GM12878 (cell line): ENCODE data around the gene SORCS1. TPM values are rescaled to one million over a fixed set of nuclear protein-coding genes. Genes with fewer than 3 reads are reported as not detected.

ENCODE experiments used
- ATAC-seq: fragments of 200-7000 bp; cut with Tn5 transposase; 3 replicates; pipeline ENCODE4 v1.9.1; 2020; ENCODE audit warnings: mild to moderate bottlenecking, moderate library complexity
- BruUV-seq: library from RNA; stranded (reverse); fragments of 400-500 nt; replicated peaks from 2 replicates; lab custom pipeline; 2021; lab: Mats Ljungman, UMichigan
- CTCF ChIA-PET: fragments of 300-600 bp; sonication (Branson Sonifier 250); formaldehyde crosslinking; extraction: SDS; loops from one replicate; lab custom pipeline; 2021; ENCODE audit warnings: inconsistent platforms; lab: Yijun Ruan, JAX
- POLR2A ChIA-PET: fragments of 350-600 bp; formaldehyde crosslinking; extraction: SDS; loops from one replicate; lab custom pipeline; 2021; ENCODE audit warnings: inconsistent platforms; lab: Charles Lee
- RAD21 ChIA-PET: fragments of 300-600 bp; sonication (Branson Sonifier 250); formaldehyde crosslinking; loops from one replicate; lab custom pipeline; 2023; ENCODE audit warnings: antibody characterized with exemption; ENCODE audit not compliant: unreplicated experiment; lab: Charles Lee
- SMC1A ChIA-PET: fragments of 300-600 bp; sonication (Branson Sonifier 250); formaldehyde crosslinking; loops from one replicate; lab custom pipeline; 2023; ENCODE audit not compliant: unreplicated experiment, uncharacterized antibody; lab: Charles Lee
- DNase-seq: peaks from one replicate; pipeline ENCODE4 v3.0.0-alpha.2; 2011; ENCODE audit warnings: low read depth, low spot score
- FAIRE-seq: peaks from 3 replicates; lab custom pipeline; 2011; peaks lifted over from hg19 to GRCh38; lab: Jason Lieb, UNC
- H2AFZ ChIP-seq: 2 replicates; pipeline ENCODE4 v1.6.0; 2011; ENCODE audit warnings: low read depth, low read length, control low read depth; ENCODE audit not compliant: control insufficient read depth
- H3K27ac ChIP-seq: 2 replicates; pipeline ENCODE4 v1.5.1; 2011; ENCODE audit warnings: control low read depth; ENCODE audit not compliant: control insufficient read depth, insufficient read depth
- H3K27me3 ChIP-seq, 2 experiments: replicated peaks in 1 of 2; 2 replicates each; pipeline versions ENCODE4 v1.6.0 to v1.6.1; 2011; ENCODE audit warnings: low read length in 1 of 2; ENCODE audit not compliant: control insufficient read depth in 2 of 2, insufficient read depth in 2 of 2
- H3K36me3 ChIP-seq, 2 experiments: 2 replicates each; pipeline ENCODE4 v1.5.1; 2011; ENCODE audit warnings: low read length in 1 of 2; ENCODE audit not compliant: control insufficient read depth in 2 of 2, insufficient read depth in 2 of 2
- H3K4me1 ChIP-seq: 2 replicates; pipeline ENCODE4 v1.6.1; 2011; ENCODE audit warnings: mild to moderate bottlenecking, low read length, moderate library complexity, mixed read lengths; ENCODE audit not compliant: control insufficient read depth, insufficient read depth
- H3K4me2 ChIP-seq: 2 replicates; pipeline ENCODE4 v1.6.0; 2011; ENCODE audit warnings: control low read depth; ENCODE audit not compliant: control insufficient read depth, insufficient read depth
- H3K4me3 ChIP-seq: fragments of 200-600 bp; sonication (generic); 2 replicates; pipeline ENCODE4 v1.5.1; 2016
- H3K79me2 ChIP-seq: 2 replicates; pipeline ENCODE4 v1.6.0; 2011; ENCODE audit warnings: low read length; ENCODE audit not compliant: control insufficient read depth, insufficient read depth
- H3K9ac ChIP-seq: 2 replicates; pipeline ENCODE4 v1.8.0; 2011; ENCODE audit warnings: low read length, control low read depth, mixed read lengths; ENCODE audit not compliant: control insufficient read depth, insufficient read depth
- H3K9me3 ChIP-seq: replicated peaks from 3 replicates; pipeline ENCODE4 v1.5.1; 2011; ENCODE audit warnings: mild to moderate bottlenecking, low read length; ENCODE audit not compliant: control insufficient read depth, insufficient read depth
- H4K20me1 ChIP-seq: 2 replicates; pipeline ENCODE4 v1.6.0; 2011; ENCODE audit not compliant: control insufficient read depth, insufficient read depth
- IKZF2 ChIP-seq, 2 experiments: fragments of 450-650 bp; IDR thresholded peaks; 2 replicates each; pipeline ENCODE4 v1.6.1; 2017; ENCODE audit warnings: mild to moderate bottlenecking in 2 of 2, moderate library complexity in 2 of 2
- MEF2A ChIP-seq: IDR thresholded peaks from 2 replicates; pipeline ENCODE4 v1.6.1; 2011; ENCODE audit warnings: low read depth, mild to moderate bottlenecking, low read length, moderate library complexity; ENCODE audit not compliant: insufficient read depth
- MTA3 ChIP-seq: IDR thresholded peaks from 2 replicates; pipeline ENCODE4 v1.6.1; 2012; ENCODE audit warnings: low read length, inconsistent platforms, borderline replicate concordance
- NBN ChIP-seq: fragments of 450-650 bp; IDR thresholded peaks from 2 replicates; pipeline ENCODE4 v1.6.1; 2016
- SMARCA5 ChIP-seq: fragments of 450-650 bp; IDR thresholded peaks from 2 replicates; pipeline ENCODE4 v1.6.1; 2017; ENCODE audit warnings: mild to moderate bottlenecking
- SUZ12 ChIP-seq: fragments of 200-600 bp; sonication (generic); IDR thresholded peaks from one replicate; pipeline ENCODE4 v1.6.1; 2018; ENCODE audit warnings: antibody characterized with exemption, mild to moderate bottlenecking; ENCODE audit not compliant: unreplicated experiment
- in situ Hi-C: fragments of 300-500 bp; cut with MboI; formaldehyde crosslinking; loops from 9 replicates; pipeline ENCODE4 v1.14.3; 2018; ENCODE audit warnings: mixed read lengths
- intact Hi-C: fragments of 100-400 bp; cut with micrococcal nuclease; formaldehyde crosslinking; loops from one replicate; pipeline ENCODE4 v1.14.2; 2022; ENCODE audit not compliant: unreplicated experiment
- polyA plus RNA-seq, 11 experiments: library from polyadenylated mRNA; depleted of rRNA in 4 of 11; unstranded in 6 of 11; stranded (reverse) in 5 of 11; fragments of >200 nt; fragmentation: Nextera tagmentation in 4 of 11; fragmentation: Illumina TruSeq in 1 of 11; extraction: Ambion mirVana in 4 of 11; extraction: Trizol in 1 of 11; gene quantifications; 1 replicate in 1 of 11; 2 replicates in 10 of 11; pipeline versions ENCODE4 v1.2.1 to v1.2.3, GENCODE V29; 2011 to 2016; ENCODE audit warnings: inconsistent platforms in 2 of 11, missing spikeins in 2 of 11, low read depth in 1 of 11
- total RNA-seq, 4 experiments: library from RNA; depleted of rRNA in 3 of 4; stranded (reverse); fragments of >200 nt in 3 of 4; fragmentation: Illumina TruSeq in 1 of 4; extraction: Trizol in 1 of 4; gene quantifications; 2 replicates each; pipeline versions ENCODE4 v1.2.1 to v1.2.3, GENCODE V29; 2013 to 2021
- TF ChIP-seq, protein P1 (sequence below): IDR thresholded peaks from 2 replicates; pipeline ENCODE4 v1.6.1; 2011; ENCODE audit warnings: borderline replicate concordance, low read depth, mild to moderate bottlenecking, moderate library complexity, low read length; ENCODE audit not compliant: insufficient read depth, poor library complexity, severe bottlenecking
- TF ChIP-seq, protein P2 (sequence below): IDR thresholded peaks from 2 replicates; pipeline ENCODE4 v1.6.1; 2012; ENCODE audit warnings: low read depth, low read length, improper control_type of control experiment
- TF ChIP-seq, protein P3 (sequence below): IDR thresholded peaks from 2 replicates; pipeline ENCODE4 v1.6.1; 2012; ENCODE audit warnings: low read depth, low read length, improper control_type of control experiment

The SORCS1 gene
- total and polyA plus RNA-seq, 10 of the 15 experiments (the other 5 are each of a cell fraction or from before 2014, with no cell fraction given) = 0.02 to 9.6 (median 0.06) TPM; not detected in 3

DNA sequence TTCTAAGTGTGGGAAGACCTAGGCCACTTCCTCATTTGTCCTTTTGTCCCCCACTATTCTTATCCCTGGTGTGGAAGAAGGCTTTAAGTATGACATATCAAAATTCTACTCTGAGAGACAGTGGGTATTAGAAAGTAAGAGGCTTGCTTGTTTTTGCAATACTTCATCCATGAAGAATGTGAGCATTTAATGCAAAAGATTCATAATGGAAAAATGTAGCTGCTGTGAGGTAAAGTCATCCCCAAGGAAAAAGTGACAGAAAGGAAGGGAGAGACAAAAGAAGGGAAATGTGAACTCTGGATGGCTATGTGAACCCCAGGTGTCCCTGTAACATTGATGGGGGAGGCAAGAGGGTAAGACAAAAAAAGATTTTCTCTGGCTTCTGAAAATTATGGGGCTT, 607.5 kb downstream of the SORCS1 start:
- Histone ChIP-seq H3K27me3 (no peaks in the 10 kb centered on the region), H3K9ac (no peak overlapping the region), H3K9me3 (no peaks in the 10 kb centered on the region), H3K27ac (no peak overlapping the region), H3K4me1 (no peaks in the 10 kb centered on the region), H3K79me2 (no peaks in the 10 kb centered on the region), H4K20me1 (no peaks in the 10 kb centered on the region), H3K36me3 (no peaks in the 10 kb centered on the region), H3K4me3 (no peak overlapping the region), H2AFZ (no peak overlapping the region), H3K4me2 (no peak overlapping the region)
- DNase-seq (no peak), ATAC-seq (no peak), FAIRE-seq (no peak)
- in situ Hi-C loops (no loop called here), intact Hi-C loops (no loop called here)
- BruUV-seq = no TSS peak
- TF ChIP-seq, protein P1, sequence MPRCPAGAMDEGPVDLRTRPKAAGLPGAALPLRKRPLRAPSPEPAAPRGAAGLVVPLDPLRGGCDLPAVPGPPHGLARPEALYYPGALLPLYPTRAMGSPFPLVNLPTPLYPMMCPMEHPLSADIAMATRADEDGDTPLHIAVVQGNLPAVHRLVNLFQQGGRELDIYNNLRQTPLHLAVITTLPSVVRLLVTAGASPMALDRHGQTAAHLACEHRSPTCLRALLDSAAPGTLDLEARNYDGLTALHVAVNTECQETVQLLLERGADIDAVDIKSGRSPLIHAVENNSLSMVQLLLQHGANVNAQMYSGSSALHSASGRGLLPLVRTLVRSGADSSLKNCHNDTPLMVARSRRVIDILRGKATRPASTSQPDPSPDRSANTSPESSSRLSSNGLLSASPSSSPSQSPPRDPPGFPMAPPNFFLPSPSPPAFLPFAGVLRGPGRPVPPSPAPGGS = no peak
- TF ChIP-seq IKZF2 (IDR thresholded peaks at IDR 0.05) (no peak), NBN (no peak), MTA3 (no peak), MEF2A (no peak), SMARCA5 (no peak), SUZ12 (no peak)
- TF ChIP-seq, protein P2, sequence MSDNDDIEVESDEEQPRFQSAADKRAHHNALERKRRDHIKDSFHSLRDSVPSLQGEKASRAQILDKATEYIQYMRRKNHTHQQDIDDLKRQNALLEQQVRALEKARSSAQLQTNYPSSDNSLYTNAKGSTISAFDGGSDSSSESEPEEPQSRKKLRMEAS = no peak
- TF ChIP-seq, protein P3, sequence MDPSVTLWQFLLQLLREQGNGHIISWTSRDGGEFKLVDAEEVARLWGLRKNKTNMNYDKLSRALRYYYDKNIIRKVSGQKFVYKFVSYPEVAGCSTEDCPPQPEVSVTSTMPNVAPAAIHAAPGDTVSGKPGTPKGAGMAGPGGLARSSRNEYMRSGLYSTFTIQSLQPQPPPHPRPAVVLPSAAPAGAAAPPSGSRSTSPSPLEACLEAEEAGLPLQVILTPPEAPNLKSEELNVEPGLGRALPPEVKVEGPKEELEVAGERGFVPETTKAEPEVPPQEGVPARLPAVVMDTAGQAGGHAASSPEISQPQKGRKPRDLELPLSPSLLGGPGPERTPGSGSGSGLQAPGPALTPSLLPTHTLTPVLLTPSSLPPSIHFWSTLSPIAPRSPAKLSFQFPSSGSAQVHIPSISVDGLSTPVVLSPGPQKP = no peak
- ChIA-PET POLR2A (no interaction called here), CTCF (interaction anchor here (1.7 kb wide), 1 partner anchor 12 kb away, joined by 3 read pairs; no protein-coding TSS in a partner anchor), RAD21 (no interaction called here), SMC1A (no interaction called here)
